K562 (cell line): ENCODE measurements around the gene IMPDH2. TPM values are rescaled to one million over a fixed set of nuclear protein-coding genes. Genes with fewer than 3 reads are reported as not detected.

Experiments
- ATF1 ChIP-seq, 2 experiments: fragments of 450-650 bp in 1 of 2; IDR thresholded peaks; 2 replicates each; pipeline ENCODE4 v1.6.1; 2016; ENCODE audit warnings: missing compliant biosample characterization in 1 of 2, missing genetic modification characterization in 1 of 2
- FOXO4 ChIP-seq: fragments of 450-650 bp; formaldehyde crosslinking; IDR thresholded peaks from 2 replicates; pipeline ENCODE4 v1.4.0; 2020; ENCODE audit warnings: mild to moderate bottlenecking, moderate library complexity
- NCOA2 ChIP-seq, 2 experiments: fragments of 450-650 bp; IDR thresholded peaks; 2 replicates each; pipeline ENCODE4 v1.6.1; 2018; ENCODE audit warnings: mild to moderate bottlenecking in 2 of 2, moderate library complexity in 1 of 2; ENCODE audit not compliant: partially characterized antibody in 2 of 2
- NFIX ChIP-seq: fragments of 250-450 bp; sonication (Bioruptor Pico); IDR thresholded peaks from 2 replicates; pipeline ENCODE4 v1.4.0; 2020; ENCODE audit warnings: low read depth, mild to moderate bottlenecking, moderate library complexity
- POLR3G ChIP-seq: IDR thresholded peaks from 2 replicates; pipeline ENCODE4 v1.6.1; 2011; ENCODE audit not compliant: insufficient read length, insufficient replicate concordance; ENCODE audit errors: extremely low read depth
- PRDM10 ChIP-seq: fragments of 450-650 bp; IDR thresholded peaks from 2 replicates; pipeline ENCODE4 v1.6.1; 2018; ENCODE audit not compliant: partially characterized antibody
- RAD51 ChIP-seq: fragments of 450-650 bp; IDR thresholded peaks from 2 replicates; pipeline ENCODE4 v1.7.1; 2016; ENCODE audit warnings: low read depth, mild to moderate bottlenecking, borderline replicate concordance
- SAFB ChIP-seq: fragments of 200-400 bp; formaldehyde crosslinking; IDR thresholded peaks from 2 replicates; pipeline ENCODE4 v1.6.1; 2017; ENCODE audit warnings: low read depth, low read length, borderline replicate concordance
- SIX5 ChIP-seq, 2 experiments: IDR thresholded peaks; 2 replicates each; pipeline ENCODE4 v1.6.1; 2011; ENCODE audit warnings: low read length in 2 of 2, borderline replicate concordance in 1 of 2, low read depth in 1 of 2, mild to moderate bottlenecking in 1 of 2, moderate library complexity in 1 of 2; ENCODE audit not compliant: insufficient read depth in 1 of 2
- SMAD4 ChIP-seq: fragments of 250-450 bp; sonication (Bioruptor Pico); conservative IDR thresholded peaks from 2 replicates; pipeline ENCODE4 v1.8.0; 2021; ENCODE audit warnings: inconsistent platforms, mild to moderate bottlenecking, moderate library complexity
- U2AF1 ChIP-seq: fragments of 200-400 bp; formaldehyde crosslinking; optimal IDR thresholded peaks from 2 replicates; pipeline ENCODE3; 2017; ENCODE audit warnings: mild to moderate bottlenecking, low read depth, low read length, moderate library complexity
- ZBTB43 ChIP-seq: sonication (generic); formaldehyde crosslinking; IDR thresholded peaks from 2 replicates; pipeline ENCODE4 v1.8.0; 2023; ENCODE audit warnings: mild to moderate bottlenecking, missing genetic modification reagents
- ZNF165 ChIP-seq: fragments of 250-450 bp; sonication (Bioruptor Pico); IDR thresholded peaks from 2 replicates; pipeline ENCODE4 v1.4.0; 2020; ENCODE audit warnings: borderline replicate concordance
- ZNF431 ChIP-seq: sonication (generic); formaldehyde crosslinking; IDR thresholded peaks from 2 replicates; pipeline ENCODE4 v1.8.0; 2022; ENCODE audit warnings: mild to moderate bottlenecking, missing genetic modification reagents
- ZNF444 ChIP-seq: fragments of 250-450 bp; sonication (Bioruptor Pico); IDR thresholded peaks from 2 replicates; pipeline ENCODE4 v1.4.0; 2020; ENCODE audit warnings: mild to moderate bottlenecking, moderate library complexity
- ZNF79 ChIP-seq: fragments of 250-450 bp; sonication (Bioruptor Pico); IDR thresholded peaks from 2 replicates; pipeline ENCODE4 v1.4.0; 2020; ENCODE audit warnings: low read depth, mild to moderate bottlenecking, moderate library complexity
- polyA plus RNA-seq, 8 experiments: library from polyadenylated mRNA; depleted of rRNA in 4 of 8; stranded (reverse) in 5 of 8; unstranded in 3 of 8; fragments of >200 nt; fragmentation: Nextera tagmentation in 2 of 8; fragmentation: Illumina TruSeq in 1 of 8; extraction: Ambion mirVana in 2 of 8; extraction: Trizol in 1 of 8; gene quantifications; 2 replicates each; pipeline versions ENCODE4 v1.2.1 to v1.2.3, GENCODE V29; 2011 to 2014; ENCODE audit warnings: inconsistent platforms in 1 of 8, missing spikeins in 1 of 8
- total RNA-seq, 7 experiments: library from RNA; depleted of rRNA in 6 of 7; stranded (reverse); fragments of >200 nt in 6 of 7; fragmentation: Illumina TruSeq in 2 of 7; extraction: Trizol in 2 of 7; gene quantifications; 2 replicates each; pipeline versions ENCODE4 v1.2.1 to v1.2.3, GENCODE V29; 2011 to 2021; ENCODE audit warnings: low replicate concordance in 1 of 7
- TF ChIP-seq, protein P1 (sequence below), 3 experiments: fragments of 200-800 bp in 1 of 3; sonication (Bioruptor generic) in 1 of 3; sonication (generic) in 1 of 3; formaldehyde crosslinking in 1 of 3; IDR thresholded peaks; 2 replicates each; pipeline versions ENCODE4 v1.6.1 to v1.8.0; 2016 to 2022; ENCODE audit warnings: mild to moderate bottlenecking in 2 of 3, missing compliant biosample characterization in 2 of 3, missing genetic modification characterization in 2 of 3, missing genetic modification reagents in 1 of 3

The IMPDH2 gene
- total and polyA plus RNA-seq, 9 of the 15 experiments (the other 6 are each of a cell fraction or from before 2014, with no cell fraction given) = 318 to 507 (median 366) TPM

DNA sequence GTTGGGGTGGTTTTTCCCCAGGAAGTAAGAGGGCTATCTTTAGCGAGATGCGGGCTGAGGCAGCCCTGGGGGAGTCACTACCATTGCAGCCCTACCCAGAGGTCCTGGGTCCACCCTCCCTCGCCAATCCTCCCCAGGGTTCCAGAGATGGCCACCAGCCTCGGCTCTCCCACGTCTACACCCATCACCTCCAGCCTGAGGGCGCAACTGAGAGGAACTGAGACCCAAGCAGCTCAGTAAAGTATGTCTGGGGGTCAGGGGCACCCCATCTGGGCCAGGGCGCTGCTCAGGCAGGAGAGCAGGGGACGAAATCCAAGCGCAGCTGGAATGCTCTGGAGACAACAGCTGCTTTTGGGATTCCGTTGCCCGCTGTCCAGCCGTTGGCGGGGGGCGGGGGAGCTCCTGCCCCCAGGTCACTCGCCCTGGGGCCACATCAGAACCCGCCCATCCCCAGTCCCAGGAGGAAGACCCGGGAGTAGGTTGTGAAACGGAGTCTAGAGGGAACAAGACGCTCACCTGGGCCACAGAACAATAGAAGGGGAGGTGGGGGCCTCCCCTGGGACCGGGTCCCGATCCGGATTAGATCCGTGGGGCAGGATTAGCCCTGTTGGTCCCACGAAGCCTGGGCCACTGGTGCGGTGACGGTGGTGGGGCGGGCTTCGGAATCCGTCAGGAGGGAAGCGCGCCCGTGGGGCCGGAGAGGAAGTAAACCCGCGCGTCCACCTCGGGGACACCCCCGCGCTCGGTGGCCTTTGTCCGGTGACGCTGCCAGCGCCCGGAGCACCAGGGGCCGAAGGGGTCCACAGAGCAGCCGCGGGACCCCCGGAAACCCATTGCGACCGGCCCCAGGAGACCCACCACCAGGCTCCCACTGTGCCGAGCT lies 8.6 kb downstream of the IMPDH2 start (continued):
- no peak for TF ChIP-seq RAD51
- TF ChIP-seq SIX5 (IDR thresholded peaks at IDR 0.05; ENCODE audit: borderline replicate concordance in 1 of 2, insufficient read depth in 1 of 2, low read depth in 1 of 2, low read length in 2 of 2) = no peak
- TF ChIP-seq SAFB = peak; percentile 73; the same call in 1 of the 2 replicates
- no peak for TF ChIP-seq POLR3G
- TF ChIP-seq, protein P1, sequence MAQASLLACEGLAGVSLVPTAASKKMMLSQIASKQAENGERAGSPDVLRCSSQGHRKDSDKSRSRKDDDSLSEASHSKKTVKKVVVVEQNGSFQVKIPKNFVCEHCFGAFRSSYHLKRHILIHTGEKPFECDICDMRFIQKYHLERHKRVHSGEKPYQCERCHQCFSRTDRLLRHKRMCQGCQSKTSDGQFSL (CRISPR knock-in tag; IDR thresholded peaks at IDR 0.05) = peak; percentile 23; the same call in 1 of the 2 replicates
- TF ChIP-seq, protein P1 (tag; IDR thresholded peaks at IDR 0.05) = no peak
- no peak for TF ChIP-seq ATF1 (CRISPR knock-in tag; IDR thresholded peaks at IDR 0.05)
- TF ChIP-seq ATF1 (tag; IDR thresholded peaks at IDR 0.05) = peak; percentile 13; the same call in 1 of the 2 replicates
- TF ChIP-seq ZNF444 (CRISPR knock-in tag) = no peak
- no peak for TF ChIP-seq NCOA2 (IDR thresholded peaks at IDR 0.05; ENCODE audit: partially characterized antibody in 2 of 2)
- TF ChIP-seq NFIX (CRISPR knock-in tag) = no peak
- TF ChIP-seq U2AF1 = no peak
- no peak for TF ChIP-seq ZNF79 (CRISPR knock-in tag)
- no peak for TF ChIP-seq ZBTB43 (CRISPR knock-in tag)
- 0 out of 2 replicates have a peak, but pooled peaks have one; percentile 22 for TF ChIP-seq ZNF431 (CRISPR knock-in tag)
- TF ChIP-seq FOXO4 = 0 out of 2 replicates have a peak, but pooled peaks have one; percentile 36
- no peak for TF ChIP-seq ZNF165
- TF ChIP-seq SMAD4 (CRISPR knock-in tag) = no peak
- peak; percentile 94 for TF ChIP-seq PRDM10
